Left lung (tissue), 10 donors: Measurements from ENCODE around the gene SIVA1. TPM values are rescaled to one million over a fixed set of nuclear protein-coding genes. Genes with fewer than 3 reads are reported as not detected.

Source experiments
- ATAC-seq: fragments of 200-7000 bp; cut with Tn5 transposase; one replicate; pipeline ENCODE4 v1.9.1; 2020; ENCODE audit warnings: moderate library complexity
- DNase-seq, 4 donors: peaks; one replicate each; pipeline ENCODE4 v3.0.0-alpha.2; 2013 to 2020
- H3K27ac ChIP-seq, 2 donors: fragments of 200-600 bp; sonication (generic) in 1 of 2; one replicate each; pipeline versions ENCODE4 v1.5.0 to v1.8.0; 2020 to 2021
- H3K27me3 ChIP-seq, 2 donors: fragments of 200-600 bp; sonication (generic) in 1 of 2; one replicate each; pipeline versions ENCODE4 v1.5.0 to v1.8.0; 2020 to 2021
- H3K36me3 ChIP-seq, 2 donors: fragments of 200-600 bp; sonication (generic) in 1 of 2; one replicate each; pipeline versions ENCODE4 v1.5.0 to v1.8.0; 2020 to 2021
- H3K4me1 ChIP-seq, 2 donors: fragments of 200-600 bp; one replicate each; pipeline ENCODE4 v1.8.0; 2021
- H3K4me3 ChIP-seq, 2 donors: fragments of 200-600 bp; sonication (generic) in 1 of 2; one replicate each; pipeline versions ENCODE4 v1.5.0 to v1.8.0; 2020 to 2021; ENCODE audit warnings: mild to moderate bottlenecking in 1 of 2
- H3K9me3 ChIP-seq, 2 donors: fragments of 200-600 bp; sonication (generic) in 1 of 2; one replicate each; pipeline versions ENCODE4 v1.5.0 to v1.8.0; 2020 to 2021
- intact Hi-C, 2 donors: fragments of 100-400 bp; cut with DNase I; formaldehyde crosslinking; loops; one replicate each; pipeline versions ENCODE4 v1.11.2 to v1.14.2; 2022
- polyA plus RNA-seq, 6 donors: library from polyadenylated mRNA; unstranded; fragments of 120-200 nt; gene quantifications; one replicate each; pipeline ENCODE4 v1.2.1, GENCODE V29; 2013; ENCODE audit not compliant: insufficient read length in 6 of 6
- total RNA-seq, 2 donors: library from RNA; stranded (reverse); fragmentation: NEBNext Ultra II Directional; extraction: Animal tissue kit (Norgen Biotek cat#: 25700); gene quantifications; one replicate each; pipeline ENCODE4 v1.2.1, GENCODE V29; 2021
- TF ChIP-seq, protein P1 (sequence below), 2 donors: fragments of 200-600 bp; sonication (generic) in 1 of 2; IDR thresholded peaks; one replicate each; pipeline versions ENCODE4 v1.5.0 to v1.8.0; 2021; ENCODE audit warnings: antibody characterized with exemption in 2 of 2
- donor health status: DM: no; HTN: yes; CAD: no.
- donor health status: DM: no; HTN: no; CAD: no.

The SIVA1 gene
- total and polyA plus RNA-seq, 8 donors: 54.4 to 88.4 (median 72.0) TPM

DNA sequence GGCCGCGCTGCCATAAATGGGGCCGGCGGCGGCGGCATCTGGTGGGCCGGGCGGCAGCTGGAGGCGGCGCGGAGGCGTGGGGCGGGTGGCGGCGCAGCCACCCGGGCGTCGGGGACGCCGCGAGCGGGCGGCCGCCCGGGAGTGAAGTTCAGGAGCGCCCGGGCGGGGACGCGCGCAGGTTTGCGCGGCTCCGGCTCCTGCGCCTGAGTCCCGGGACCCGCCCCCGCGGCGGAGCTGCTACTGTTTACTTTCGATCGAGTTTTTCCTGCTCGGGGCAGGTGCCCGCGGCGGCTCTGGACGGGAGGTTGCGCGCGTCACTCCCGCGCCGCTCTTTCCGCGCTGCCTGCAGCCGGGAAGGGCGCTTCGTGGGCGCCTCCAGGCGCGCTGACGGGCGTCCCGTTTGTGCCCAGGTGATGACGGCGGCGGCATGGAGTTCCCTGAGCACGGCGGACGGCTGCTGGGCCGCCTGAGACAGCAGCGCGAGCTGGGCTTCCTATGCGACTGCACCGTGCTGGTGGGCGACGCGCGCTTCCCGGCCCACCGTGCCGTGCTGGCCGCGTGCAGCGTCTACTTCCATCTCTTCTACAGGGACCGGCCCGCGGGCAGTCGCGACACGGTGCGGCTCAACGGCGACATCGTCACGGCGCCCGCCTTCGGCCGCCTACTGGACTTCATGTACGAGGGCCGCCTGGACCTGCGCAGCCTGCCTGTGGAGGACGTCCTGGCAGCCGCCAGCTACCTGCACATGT is 48.0 kb downstream of the SIVA1 start, which contains the start of gene ZBTB42:
ZBTB42 (plus strand) TSS at position 331 of the 749 bp plus-strand sequence; CDS start at position 428, 97 bp downstream.
- Histone ChIP-seq H3K4me3 (peak within 1 kb of the TSS; percentile 54 to 70), H3K36me3 (no peaks in the 10 kb centered on the region), H3K27me3 (peaks cover 0 to 13% of the 10 kb centered on the region in 2 donors), H3K4me1 (peaks cover 12 to 80% of the 10 kb centered on the region in 2 donors), H3K27ac (peak within 1 kb of the TSS; percentile 90 to 91), H3K9me3 (no peaks in the 10 kb centered on the region)
- ATAC-seq (peak; percentile 59), DNase-seq (peak; percentile 63 to 92 (median 86))
- TF ChIP-seq, protein P1, sequence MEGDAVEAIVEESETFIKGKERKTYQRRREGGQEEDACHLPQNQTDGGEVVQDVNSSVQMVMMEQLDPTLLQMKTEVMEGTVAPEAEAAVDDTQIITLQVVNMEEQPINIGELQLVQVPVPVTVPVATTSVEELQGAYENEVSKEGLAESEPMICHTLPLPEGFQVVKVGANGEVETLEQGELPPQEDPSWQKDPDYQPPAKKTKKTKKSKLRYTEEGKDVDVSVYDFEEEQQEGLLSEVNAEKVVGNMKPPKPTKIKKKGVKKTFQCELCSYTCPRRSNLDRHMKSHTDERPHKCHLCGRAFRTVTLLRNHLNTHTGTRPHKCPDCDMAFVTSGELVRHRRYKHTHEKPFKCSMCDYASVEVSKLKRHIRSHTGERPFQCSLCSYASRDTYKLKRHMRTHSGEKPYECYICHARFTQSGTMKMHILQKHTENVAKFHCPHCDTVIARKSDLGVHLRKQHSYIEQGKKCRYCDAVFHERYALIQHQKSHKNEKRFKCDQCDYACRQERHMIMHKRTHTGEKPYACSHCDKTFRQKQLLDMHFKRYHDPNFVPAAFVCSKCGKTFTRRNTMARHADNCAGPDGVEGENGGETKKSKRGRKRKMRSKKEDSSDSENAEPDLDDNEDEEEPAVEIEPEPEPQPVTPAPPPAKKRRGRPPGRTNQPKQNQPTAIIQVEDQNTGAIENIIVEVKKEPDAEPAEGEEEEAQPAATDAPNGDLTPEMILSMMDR (IDR thresholded peaks at IDR 0.05): no peak
- intact Hi-C loops: no loop called here

DNA sequence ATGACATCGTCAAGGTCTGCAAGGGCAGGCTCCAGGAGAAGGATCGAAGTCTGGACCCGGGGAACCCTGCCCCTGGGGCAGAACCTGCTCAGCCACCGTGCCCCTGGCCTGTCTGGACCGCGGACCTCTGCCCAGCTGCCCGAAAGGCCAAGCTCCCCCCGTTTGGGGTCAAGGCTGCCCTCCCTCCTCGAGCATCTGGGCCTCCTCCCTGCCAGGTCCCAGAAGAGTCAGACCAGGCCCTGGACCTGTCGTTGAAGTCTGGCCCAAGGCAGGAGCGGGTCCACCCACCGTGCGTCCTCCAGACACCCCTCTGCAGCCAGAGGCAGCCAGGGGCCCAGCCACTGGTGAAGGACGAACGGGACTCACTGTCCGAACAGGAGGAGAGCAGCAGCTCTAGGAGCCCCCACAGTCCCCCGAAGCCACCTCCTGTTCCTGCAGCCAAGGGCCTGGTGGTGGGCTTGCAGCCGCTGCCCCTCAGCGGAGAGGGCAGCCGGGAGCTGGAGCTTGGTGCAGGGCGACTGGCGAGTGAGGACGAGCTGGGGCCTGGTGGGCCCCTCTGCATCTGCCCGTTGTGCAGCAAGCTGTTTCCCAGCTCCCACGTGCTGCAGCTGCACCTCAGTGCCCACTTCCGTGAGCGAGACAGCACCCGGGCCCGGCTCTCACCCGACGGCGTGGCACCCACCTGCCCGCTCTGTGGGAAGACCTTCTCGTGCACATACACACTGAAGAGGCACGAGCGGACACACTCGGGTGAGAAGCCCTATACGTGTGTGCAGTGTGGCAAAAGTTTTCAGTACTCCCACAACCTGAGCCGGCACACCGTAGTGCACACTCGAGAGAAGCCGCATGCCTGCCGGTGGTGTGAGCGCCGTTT is 48.8 kb downstream of the SIVA1 start:
- intact Hi-C loops: no loop called here
- Histone ChIP-seq H3K27ac (peak overlapping the region; percentile 62 to 75), H3K9me3 (no peaks in the 10 kb centered on the region), H3K4me1 (peaks cover 7 to 72% of the 10 kb centered on the region in 2 donors), H3K4me3 (peak overlapping the region; percentile 54 to 70), H3K27me3 (peaks cover 0 to 13% of the 10 kb centered on the region in 2 donors), H3K36me3 (no peaks in the 10 kb centered on the region)
- TF ChIP-seq, protein P1 (IDR thresholded peaks at IDR 0.05): no peak
- ATAC-seq: no peak
- peak in 1 of 4 donors; percentile 80 for DNase-seq

DNA sequence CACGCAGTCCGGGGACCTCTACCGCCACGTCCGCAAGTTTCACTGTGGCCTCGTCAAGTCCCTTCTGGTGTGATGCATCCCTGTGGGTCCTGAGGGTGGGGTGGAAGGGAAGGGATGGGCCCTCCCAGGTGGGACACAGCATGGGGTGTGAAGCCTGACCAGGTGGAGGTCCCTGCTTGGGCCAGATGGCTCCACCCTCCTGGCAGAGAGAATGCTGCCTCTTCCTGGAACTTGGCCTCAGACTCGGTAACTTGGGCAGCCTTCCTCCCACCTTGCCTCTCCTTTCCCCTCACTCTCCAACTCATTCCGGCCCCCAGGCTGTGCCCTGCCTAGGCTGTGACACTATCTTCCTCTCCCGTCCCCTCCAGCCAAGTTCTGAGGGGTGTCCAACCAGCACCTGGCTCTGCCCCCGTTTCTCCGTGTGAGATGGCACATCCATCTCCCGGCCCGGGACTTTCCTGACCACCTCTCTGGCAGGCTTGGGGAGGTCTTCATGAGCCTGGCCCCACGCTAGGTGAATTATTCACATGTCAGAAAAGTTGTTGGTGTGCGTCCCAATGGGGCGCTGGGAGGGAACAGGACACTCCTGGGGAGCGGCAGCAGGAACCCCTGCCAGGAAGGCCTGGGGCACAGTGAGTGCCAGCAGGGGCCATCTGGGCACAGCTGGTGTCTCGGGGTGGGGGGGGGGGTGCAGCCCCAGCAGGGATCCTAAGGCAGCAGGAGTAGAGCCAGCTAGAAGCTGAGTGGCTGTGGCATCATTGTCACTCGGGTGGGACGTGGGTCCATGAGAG is 49.6 kb downstream of the SIVA1 start:
- Histone ChIP-seq H3K9me3 (no peaks in the 10 kb centered on the region), H3K36me3 (no peaks in the 10 kb centered on the region), H3K27me3 (peaks cover 0 to 13% of the 10 kb centered on the region in 2 donors), H3K27ac (no peak overlapping the region), H3K4me1 (peaks cover 7 to 64% of the 10 kb centered on the region in 2 donors), H3K4me3 (peak overlapping the region in 1 of 2 donors; percentile 70)
- TF ChIP-seq, protein P1 (IDR thresholded peaks at IDR 0.05): no peak
- intact Hi-C loops: no loop called here
- ATAC-seq (no peak), DNase-seq (no peak)

DNA sequence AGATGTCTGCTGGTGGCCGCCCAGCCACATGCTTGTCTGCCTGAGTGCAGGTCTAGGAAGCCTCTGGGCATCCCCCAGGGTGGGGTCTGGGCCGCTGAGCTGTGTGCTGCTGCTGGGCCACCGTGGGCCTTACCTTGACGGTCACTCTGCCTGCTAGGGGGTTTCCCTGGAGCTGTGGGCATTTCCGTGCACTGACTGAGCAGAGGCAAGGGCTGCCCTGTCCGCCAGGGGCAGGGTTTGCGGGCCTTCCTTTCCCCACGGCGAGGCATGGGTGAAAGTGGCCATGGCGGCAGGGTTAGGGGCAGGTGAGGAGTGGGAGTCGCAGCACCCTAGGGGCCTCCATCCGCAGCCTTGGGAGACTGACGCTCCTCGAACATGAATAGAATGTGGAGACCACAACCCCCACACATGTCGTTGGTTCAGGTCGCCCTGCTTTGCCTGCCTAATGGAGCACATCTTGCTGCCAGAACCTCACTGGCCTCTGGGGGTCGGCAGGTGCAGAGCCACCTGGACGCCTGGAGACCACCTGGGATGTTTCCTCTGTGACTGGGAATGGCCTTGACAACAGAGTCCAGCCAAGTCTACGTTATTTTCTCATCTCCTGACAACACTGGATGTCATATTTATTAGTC is 50.4 kb downstream of the SIVA1 start:
- TF ChIP-seq, protein P1 (IDR thresholded peaks at IDR 0.05): no peak
- Histone ChIP-seq H3K27ac (no peak overlapping the region), H3K4me1 (peaks cover 7 to 56% of the 10 kb centered on the region in 2 donors), H3K27me3 (peaks cover 0 to 13% of the 10 kb centered on the region in 2 donors), H3K4me3 (no peak overlapping the region), H3K9me3 (no peaks in the 10 kb centered on the region), H3K36me3 (no peaks in the 10 kb centered on the region)
- ATAC-seq: no peak
- peak in 1 of 4 donors; percentile 50 for DNase-seq
- intact Hi-C loops: no loop called here
